Measurements from ENCODE around the gene FETUB.

The FETUB gene

DNA sequence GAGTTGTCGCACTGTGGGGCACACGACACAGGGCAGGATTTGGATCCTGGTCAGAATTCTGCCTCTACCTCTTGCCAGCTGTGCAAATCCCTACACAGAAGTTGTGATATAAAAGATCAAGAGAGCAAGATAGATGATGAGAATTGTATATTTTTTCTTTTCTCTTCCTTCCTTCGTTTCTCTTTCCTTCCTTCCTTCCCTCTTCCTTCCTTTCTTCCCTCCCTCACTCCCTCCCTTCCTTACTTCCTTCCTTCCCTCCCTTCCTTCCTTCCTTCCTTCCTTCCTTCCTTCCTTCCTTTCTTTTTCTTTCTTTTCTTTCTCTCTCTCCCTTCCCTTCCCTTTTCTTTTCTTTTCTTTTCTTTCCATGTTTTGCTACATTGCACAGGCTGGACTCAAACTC lies 39.3 kb upstream of the FETUB start:
- Histone ChIP-seq H3K36me3 (ENCODE audit: control insufficient read depth in 1 of 2, insufficient read depth in 2 of 2, low read length in 2 of 2) (no peaks in the 10 kb centered on the region), H3K9me3 (ENCODE audit: control insufficient read depth in 1 of 2, low read length in 2 of 2) (no peaks in the 10 kb centered on the region), H3K27me3 (ENCODE audit: low read depth, low read length) (no peaks in the 10 kb centered on the region), H3K27ac (ENCODE audit: low read length) (no peak overlapping the region), H3K4me3 (ENCODE audit: low read depth in 1 of 2, low read length in 2 of 2) (no peak overlapping the region), H3K4me1 (ENCODE audit: control insufficient read depth in 1 of 2, insufficient read depth in 2 of 2, low read length in 2 of 2) (peaks cover 3 to 6% of the 10 kb centered on the region in 2 donors)

- H3K9me3 ChIP-seq (ENCODE audit: control insufficient read depth in 1 of 2, low read length in 2 of 2) = no peaks in the 10 kb centered on the region
- no peak overlapping the region for H3K27ac ChIP-seq (ENCODE audit: low read length)
- no peaks in the 10 kb centered on the region for H3K36me3 ChIP-seq (ENCODE audit: control insufficient read depth in 1 of 2, insufficient read depth in 2 of 2, low read length in 2 of 2)
- peaks cover 3 to 6% of the 10 kb centered on the region in 2 donors for H3K4me1 ChIP-seq (ENCODE audit: control insufficient read depth in 1 of 2, insufficient read depth in 2 of 2, low read length in 2 of 2)
- H3K4me3 ChIP-seq (ENCODE audit: low read depth in 1 of 2, low read length in 2 of 2) = no peak overlapping the region
- no peaks in the 10 kb centered on the region for H3K27me3 ChIP-seq (ENCODE audit: low read depth, low read length)
Measured at GRCh38 chr3:186603159-186603558, 37.0 kb upstream of the FETUB start.

DNA sequence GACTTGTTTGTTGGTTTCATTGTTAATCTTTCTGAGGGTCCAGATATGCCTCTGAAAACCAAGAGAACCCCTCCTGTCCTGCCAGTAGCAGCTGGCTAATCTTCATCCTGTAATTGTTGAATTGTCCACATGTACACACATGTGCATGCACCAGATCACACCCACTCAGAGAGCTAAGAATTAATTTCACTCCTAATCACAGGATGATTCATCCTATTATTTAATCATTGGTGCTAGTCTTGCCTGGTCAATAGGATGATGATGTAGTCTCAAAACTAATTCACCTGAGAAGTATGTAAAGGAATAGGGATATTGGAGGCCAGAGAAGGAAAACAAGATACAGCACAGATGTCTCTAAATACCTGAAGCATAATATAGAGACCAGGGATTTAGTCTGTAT lies 35.1 kb upstream of the FETUB start:
- Histone ChIP-seq H3K4me3 (ENCODE audit: low read depth in 1 of 2, low read length in 2 of 2) (no peak overlapping the region), H3K9me3 (ENCODE audit: control insufficient read depth in 1 of 2, low read length in 2 of 2) (no peaks in the 10 kb centered on the region), H3K27ac (ENCODE audit: low read length) (no peak overlapping the region), H3K36me3 (ENCODE audit: control insufficient read depth in 1 of 2, insufficient read depth in 2 of 2, low read length in 2 of 2) (no peaks in the 10 kb centered on the region), H3K4me1 (ENCODE audit: control insufficient read depth in 1 of 2, insufficient read depth in 2 of 2, low read length in 2 of 2) (no peaks in the 10 kb centered on the region), H3K27me3 (ENCODE audit: low read depth, low read length) (no peaks in the 10 kb centered on the region)

GRCh38 chr3:186605561-186606545 lies 34.3 kb upstream of the FETUB start:
- no peak overlapping the region for H3K4me3 ChIP-seq (ENCODE audit: low read depth in 1 of 2, low read length in 2 of 2)
- no peaks in the 10 kb centered on the region for H3K9me3 ChIP-seq (ENCODE audit: control insufficient read depth in 1 of 2, low read length in 2 of 2)
- no peaks in the 10 kb centered on the region for H3K36me3 ChIP-seq (ENCODE audit: control insufficient read depth in 1 of 2, insufficient read depth in 2 of 2, low read length in 2 of 2)
- H3K27ac ChIP-seq (ENCODE audit: low read length) = no peak overlapping the region
- H3K27me3 ChIP-seq (ENCODE audit: low read depth, low read length) = no peaks in the 10 kb centered on the region
- H3K4me1 ChIP-seq (ENCODE audit: control insufficient read depth in 1 of 2, insufficient read depth in 2 of 2, low read length in 2 of 2) = no peaks in the 10 kb centered on the region

GRCh38 chr3:186608624-186609215 lies 31.5 kb upstream of the FETUB start:
- H3K4me3 ChIP-seq (ENCODE audit: low read depth in 1 of 2, low read length in 2 of 2) = no peak overlapping the region
- no peaks in the 10 kb centered on the region for H3K36me3 ChIP-seq (ENCODE audit: control insufficient read depth in 1 of 2, insufficient read depth in 2 of 2, low read length in 2 of 2)
- H3K27me3 ChIP-seq (ENCODE audit: low read depth, low read length) = peaks cover 4% of the 10 kb centered on the region
- H3K27ac ChIP-seq (ENCODE audit: low read length) = no peak overlapping the region
- H3K9me3 ChIP-seq (ENCODE audit: control insufficient read depth in 1 of 2, low read length in 2 of 2) = no peaks in the 10 kb centered on the region
- H3K4me1 ChIP-seq (ENCODE audit: control insufficient read depth in 1 of 2, insufficient read depth in 2 of 2, low read length in 2 of 2) = no peaks in the 10 kb centered on the region

GRCh38 chr3:186609247-186609868 lies 30.8 kb upstream of the FETUB start:
- H3K9me3 ChIP-seq (ENCODE audit: control insufficient read depth in 1 of 2, low read length in 2 of 2) = no peaks in the 10 kb centered on the region
- no peaks in the 10 kb centered on the region for H3K4me1 ChIP-seq (ENCODE audit: control insufficient read depth in 1 of 2, insufficient read depth in 2 of 2, low read length in 2 of 2)
- H3K27ac ChIP-seq (ENCODE audit: low read length) = no peak overlapping the region
- H3K27me3 ChIP-seq (ENCODE audit: low read depth, low read length) = peaks cover 7% of the 10 kb centered on the region
- no peaks in the 10 kb centered on the region for H3K36me3 ChIP-seq (ENCODE audit: control insufficient read depth in 1 of 2, insufficient read depth in 2 of 2, low read length in 2 of 2)
- no peak overlapping the region for H3K4me3 ChIP-seq (ENCODE audit: low read depth in 1 of 2, low read length in 2 of 2)

DNA sequence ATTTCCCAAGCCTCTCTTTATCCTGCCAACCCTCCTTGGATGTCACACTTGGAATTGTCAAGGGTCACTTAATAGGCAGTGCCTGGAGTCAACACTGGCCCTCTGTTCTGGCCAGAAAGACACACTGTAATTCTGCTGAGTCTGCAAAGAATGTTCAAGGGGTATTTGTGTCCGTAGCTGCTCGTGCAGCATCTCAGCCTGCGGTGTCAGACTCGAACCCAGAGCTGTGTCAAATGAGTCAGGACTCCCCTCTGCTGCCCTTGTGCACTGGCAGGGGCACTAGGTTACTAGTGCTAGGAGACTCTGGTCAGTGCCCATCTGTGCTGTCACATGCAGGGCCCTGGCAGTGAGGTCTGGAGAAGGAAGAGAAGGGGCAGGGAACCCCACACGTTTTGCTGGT lies 28.1 kb upstream of the FETUB start:
- H3K4me1 ChIP-seq (ENCODE audit: control insufficient read depth in 1 of 2, insufficient read depth in 2 of 2, low read length in 2 of 2) = peaks cover 0 to under 1% of the 10 kb centered on the region in 2 donors
- H3K27me3 ChIP-seq (ENCODE audit: low read depth, low read length) = peaks cover 11% of the 10 kb centered on the region
- H3K27ac ChIP-seq (ENCODE audit: low read length) = no peak overlapping the region
- H3K4me3 ChIP-seq (ENCODE audit: low read depth in 1 of 2, low read length in 2 of 2) = no peak overlapping the region
- H3K9me3 ChIP-seq (ENCODE audit: control insufficient read depth in 1 of 2, low read length in 2 of 2) = no peaks in the 10 kb centered on the region
- H3K36me3 ChIP-seq (ENCODE audit: control insufficient read depth in 1 of 2, insufficient read depth in 2 of 2, low read length in 2 of 2) = no peaks in the 10 kb centered on the region

- peaks cover 18% of the 10 kb centered on the region for H3K27me3 ChIP-seq (ENCODE audit: low read depth, low read length)
- H3K4me3 ChIP-seq (ENCODE audit: low read depth in 1 of 2, low read length in 2 of 2) = no peak within 1 kb of the TSS
- H3K9me3 ChIP-seq (ENCODE audit: control insufficient read depth in 1 of 2, low read length in 2 of 2) = no peaks in the 10 kb centered on the region
- H3K27ac ChIP-seq (ENCODE audit: low read length) = no peak within 1 kb of the TSS
- H3K36me3 ChIP-seq (ENCODE audit: control insufficient read depth in 1 of 2, insufficient read depth in 2 of 2, low read length in 2 of 2) = no peaks in the 10 kb centered on the region
- H3K4me1 ChIP-seq (ENCODE audit: control insufficient read depth in 1 of 2, insufficient read depth in 2 of 2, low read length in 2 of 2) = peaks cover 0 to 5% of the 10 kb centered on the region in 2 donors
Measured at GRCh38 chr3:186612721-186613636, 27.2 kb upstream of the FETUB start, which contains the start of gene AHSG. AHSG (plus strand) TSS chr3:186613060; CDS start chr3:186613142, 82 bp downstream.

DNA sequence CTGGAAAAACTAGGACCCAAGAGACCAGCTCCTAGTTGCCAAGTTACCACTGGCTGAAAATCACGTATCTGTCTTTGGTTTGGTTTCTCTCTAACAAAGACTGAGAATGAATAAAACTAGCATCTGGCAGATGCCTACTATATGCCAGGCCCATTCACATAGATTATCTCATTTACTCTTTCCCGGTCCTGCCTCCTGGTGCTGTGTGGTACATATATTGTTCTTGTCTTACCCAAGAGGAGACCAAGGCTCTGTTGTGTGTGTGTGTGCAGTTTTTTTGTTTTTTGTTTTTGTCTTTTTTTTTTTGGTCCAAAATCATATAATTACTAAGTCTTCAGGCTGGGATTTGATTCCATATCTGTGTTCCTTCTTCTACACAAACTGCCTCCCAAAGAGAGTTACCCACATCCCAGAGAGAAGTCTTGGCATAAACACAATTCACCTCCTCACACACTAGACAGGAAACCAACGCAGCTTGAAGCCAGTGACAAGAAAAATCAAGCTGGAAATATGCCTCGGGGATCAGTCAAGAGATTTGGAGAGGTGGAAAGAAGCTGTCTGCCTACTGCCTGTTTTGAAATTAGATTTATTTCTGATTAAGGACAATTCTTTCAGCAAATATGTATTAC lies 26.4 kb upstream of the FETUB start:
- Histone ChIP-seq H3K9me3 (ENCODE audit: control insufficient read depth in 1 of 2, low read length in 2 of 2) (no peaks in the 10 kb centered on the region), H3K4me1 (ENCODE audit: control insufficient read depth in 1 of 2, insufficient read depth in 2 of 2, low read length in 2 of 2) (peaks cover 0 to 5% of the 10 kb centered on the region in 2 donors), H3K27ac (ENCODE audit: low read length) (no peak overlapping the region), H3K27me3 (ENCODE audit: low read depth, low read length) (peaks cover 21% of the 10 kb centered on the region), H3K4me3 (ENCODE audit: low read depth in 1 of 2, low read length in 2 of 2) (no peak overlapping the region), H3K36me3 (ENCODE audit: control insufficient read depth in 1 of 2, insufficient read depth in 2 of 2, low read length in 2 of 2) (no peaks in the 10 kb centered on the region)

GRCh38 chr3:186614266-186614596 lies 26.0 kb upstream of the FETUB start:
- Histone ChIP-seq H3K9me3 (ENCODE audit: control insufficient read depth in 1 of 2, low read length in 2 of 2) (no peaks in the 10 kb centered on the region), H3K27ac (ENCODE audit: low read length) (no peak overlapping the region), H3K36me3 (ENCODE audit: control insufficient read depth in 1 of 2, insufficient read depth in 2 of 2, low read length in 2 of 2) (no peaks in the 10 kb centered on the region), H3K4me3 (ENCODE audit: low read depth in 1 of 2, low read length in 2 of 2) (no peak overlapping the region), H3K4me1 (ENCODE audit: control insufficient read depth in 1 of 2, insufficient read depth in 2 of 2, low read length in 2 of 2) (peaks cover 0 to 5% of the 10 kb centered on the region in 2 donors), H3K27me3 (ENCODE audit: low read depth, low read length) (peaks cover 21% of the 10 kb centered on the region)

Measured in muscle layer of duodenum (tissue), 2 donors.